Large intestine (tissue), 3 donors: ENCODE data around the gene DLGAP1. TPM values are rescaled to one million over a fixed set of nuclear protein-coding genes. Genes with fewer than 3 reads are reported as not detected.
"Not testable (repeated sequence)": the region's sequence is repeated elsewhere in the genome, so short reads cannot be mapped to it uniquely, and the experiment has no call there.

Experiments used
- DNase-seq, 2 donors: peaks; one replicate each; pipeline versions ENCODE4 v3.0.0 to v3.0.0-alpha.2; 2013
- H3K27ac ChIP-seq: one replicate; pipeline ENCODE4 v1.5.1; 2013; ENCODE audit warnings: low read length
- H3K27me3 ChIP-seq: 2 replicates; pipeline ENCODE4 v1.6.1; 2013; ENCODE audit warnings: low read length; ENCODE audit not compliant: control insufficient read depth, insufficient read depth
- H3K36me3 ChIP-seq: 2 replicates; pipeline ENCODE4 v1.6.1; 2013; ENCODE audit warnings: low read length; ENCODE audit not compliant: control insufficient read depth, insufficient read depth
- H3K4me1 ChIP-seq: one replicate; pipeline ENCODE4 v1.6.1; 2013; ENCODE audit warnings: low read length; ENCODE audit not compliant: control insufficient read depth, insufficient read depth
- H3K4me3 ChIP-seq: one replicate; pipeline ENCODE4 v1.5.1; 2013; ENCODE audit warnings: low read length
- H3K9me3 ChIP-seq: one replicate; pipeline ENCODE4 v1.6.1; 2013; ENCODE audit warnings: mild to moderate bottlenecking, low read depth, low read length, moderate library complexity; ENCODE audit not compliant: control insufficient read depth
- WGBS: methylation state at CpG from one replicate; pipeline ENCODE4 v1.1.5; 2013; ENCODE audit warnings: low lambda C conversion rate; ENCODE audit not compliant: insufficient coverage; 5-methylcytosine and 5-hydroxymethylcytosine counted together
- polyA plus RNA-seq: library from polyadenylated mRNA; unstranded; fragments of 120-200 nt; gene quantifications from one replicate; pipeline ENCODE4 v1.2.1, GENCODE V29; 2013

The DLGAP1 gene
- polyA plus RNA-seq, 1 donor = 0.69 TPM

DNA sequence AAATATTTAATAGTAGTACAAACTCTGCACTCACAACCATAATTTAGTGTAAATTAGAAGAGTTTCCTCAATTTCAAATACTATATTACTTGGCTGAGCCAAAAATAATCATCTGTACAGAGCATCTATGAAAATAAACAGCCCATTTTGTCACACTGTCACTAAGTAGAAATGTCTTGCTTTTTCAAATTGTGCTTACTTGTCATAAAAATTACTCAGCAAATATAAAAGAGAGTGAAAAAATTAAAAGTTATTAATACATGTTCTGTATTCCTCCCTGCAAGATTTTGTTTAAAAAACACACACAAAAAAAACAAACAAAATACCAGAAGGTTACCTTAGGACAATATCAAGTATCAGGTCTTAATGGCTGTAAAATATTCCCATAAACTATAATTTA, 155.7 kb downstream of the DLGAP1 start:
- no peaks in the 10 kb centered on the region for H3K4me1 ChIP-seq
- H3K27ac ChIP-seq = no peak overlapping the region
- no peaks in the 10 kb centered on the region for H3K36me3 ChIP-seq
- no peaks in the 10 kb centered on the region for H3K9me3 ChIP-seq
- no peak for DNase-seq
- no peak overlapping the region for H3K4me3 ChIP-seq
- no peaks in the 10 kb centered on the region for H3K27me3 ChIP-seq

- DNase-seq = no peak
- Histone ChIP-seq H3K27me3 (no peaks in the 10 kb centered on the region), H3K36me3 (no peaks in the 10 kb centered on the region), H3K9me3 (no peaks in the 10 kb centered on the region), H3K4me3 (no peak overlapping the region), H3K27ac (no peak overlapping the region), H3K4me1 (no peaks in the 10 kb centered on the region)
- no CpG with 5 or more reads among the region's 1 CpG for WGBS
Observed at GRCh38 chr18:4293337-4293736, 161.8 kb downstream of the DLGAP1 start.

DNA sequence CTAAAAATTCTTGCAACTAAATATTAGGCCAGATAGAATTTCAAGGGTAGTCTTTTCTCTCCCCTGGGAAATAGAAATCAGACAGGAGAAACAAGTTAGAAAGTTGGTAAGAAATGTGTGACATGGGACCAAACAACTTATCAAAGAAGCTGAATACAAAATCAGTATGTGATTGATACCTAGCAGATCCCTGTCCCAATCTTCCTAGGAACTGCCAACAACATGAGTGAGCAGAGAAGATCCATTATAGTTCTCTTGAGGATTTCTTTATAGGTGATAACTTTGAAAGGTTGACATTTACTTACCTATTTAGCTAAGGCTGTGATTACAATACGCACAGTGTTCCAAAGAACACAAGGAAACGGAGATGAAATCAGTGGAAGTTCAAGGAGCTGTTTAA, 162.4 kb downstream of the DLGAP1 start:
- no CpG with 5 or more reads among the region's 2 CpGs for WGBS
- no peak for DNase-seq
- H3K4me1 ChIP-seq = no peaks in the 10 kb centered on the region
- H3K27me3 ChIP-seq = no peaks in the 10 kb centered on the region
- H3K27ac ChIP-seq = no peak overlapping the region
- H3K36me3 ChIP-seq = no peaks in the 10 kb centered on the region
- no peaks in the 10 kb centered on the region for H3K9me3 ChIP-seq
- H3K4me3 ChIP-seq = no peak overlapping the region

DNA sequence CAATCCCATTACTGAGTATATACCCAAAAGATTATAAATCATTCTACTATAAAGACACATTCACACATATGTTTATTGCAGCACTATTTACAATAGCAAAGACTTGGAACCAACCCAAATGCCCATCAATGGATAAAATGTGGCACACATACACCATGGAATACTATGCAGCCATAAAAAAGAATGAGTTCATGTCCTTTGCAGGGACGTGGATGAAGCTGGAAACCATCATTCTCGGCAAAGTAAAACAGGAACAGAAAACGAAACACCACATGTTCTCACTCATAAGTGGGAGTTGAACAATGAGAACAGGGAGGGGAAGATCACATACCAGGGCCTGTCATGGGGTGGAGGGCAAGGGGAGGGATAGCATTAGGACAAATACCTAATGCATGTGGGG, 167.8 kb downstream of the DLGAP1 start:
- WGBS = no CpG with 5 or more reads among the region's 3 CpGs
- not testable (repeated sequence) for H3K27ac ChIP-seq, H3K9me3 ChIP-seq, H3K4me1 ChIP-seq, H3K27me3 ChIP-seq, H3K4me3 ChIP-seq, H3K36me3 ChIP-seq, DNase-seq

DNA sequence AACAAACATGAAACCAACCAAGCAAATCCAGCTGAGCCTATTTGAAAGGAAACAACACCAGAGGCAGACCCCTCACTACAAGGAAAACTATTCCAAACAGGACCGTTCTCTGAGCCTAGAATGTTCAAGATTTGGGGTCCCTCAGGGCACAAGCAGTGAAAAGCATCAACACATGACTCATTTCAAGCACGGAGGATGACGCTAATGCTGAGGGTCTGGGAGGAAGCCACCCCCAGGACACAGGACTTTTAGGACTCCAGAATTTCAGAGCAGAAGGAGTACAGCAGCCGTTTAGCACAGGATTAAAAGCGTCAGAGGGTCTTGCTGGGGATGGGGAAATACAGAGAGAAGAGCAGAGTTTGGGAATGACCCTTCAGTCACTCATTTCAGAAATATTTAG, 168.9 kb downstream of the DLGAP1 start:
- no peak overlapping the region for H3K27ac ChIP-seq
- no peaks in the 10 kb centered on the region for H3K36me3 ChIP-seq
- no peaks in the 10 kb centered on the region for H3K9me3 ChIP-seq
- no CpG with 5 or more reads among the region's 5 CpGs for WGBS
- H3K4me3 ChIP-seq = no peak overlapping the region
- H3K27me3 ChIP-seq = no peaks in the 10 kb centered on the region
- H3K4me1 ChIP-seq = no peaks in the 10 kb centered on the region
- DNase-seq = no peak

DNA sequence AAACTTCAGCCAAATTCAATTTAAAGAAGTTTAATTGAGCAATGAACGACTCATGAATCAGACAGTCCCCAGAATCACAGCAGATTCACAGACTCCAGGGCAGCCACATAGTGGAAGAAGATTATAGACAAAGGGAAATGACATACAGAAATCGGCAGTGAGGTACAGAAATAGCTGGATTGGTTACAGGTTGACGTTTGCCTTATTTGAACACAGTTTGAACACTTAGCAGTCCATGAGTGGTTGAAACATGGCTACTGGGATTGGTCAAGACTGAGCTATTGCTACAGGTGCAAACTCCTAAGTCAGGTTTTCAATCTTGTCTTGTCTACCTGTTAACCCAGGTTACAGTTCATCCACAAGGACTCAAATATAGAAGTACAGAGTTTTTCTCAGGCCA, 169.6 kb downstream of the DLGAP1 start:
- Histone ChIP-seq H3K27ac (no peak overlapping the region), H3K9me3 (no peaks in the 10 kb centered on the region), H3K4me1 (no peaks in the 10 kb centered on the region), H3K27me3 (no peaks in the 10 kb centered on the region), H3K4me3 (no peak overlapping the region), H3K36me3 (no peaks in the 10 kb centered on the region)
- no peak for DNase-seq
- 100% methylated on average over 1 of the region's 3 CpGs for WGBS

DNA sequence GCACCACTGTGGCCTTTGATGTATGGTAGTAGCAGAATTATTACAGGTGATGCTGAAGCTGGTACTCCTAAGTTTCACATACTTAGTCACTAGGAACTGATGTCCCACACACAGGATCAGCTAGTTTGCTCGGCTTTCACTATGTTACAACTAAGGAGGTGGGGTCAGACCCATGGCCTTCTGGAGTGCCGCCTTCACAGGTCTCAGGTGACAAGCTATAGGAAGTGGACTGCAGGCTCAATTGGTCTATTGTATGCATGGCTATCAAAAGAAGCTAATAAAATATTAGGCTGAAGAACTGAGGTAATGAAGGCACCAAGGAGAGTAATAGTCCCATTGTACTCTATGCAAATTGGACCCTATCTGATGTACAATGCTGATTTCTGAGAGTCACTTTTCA, 170.6 kb downstream of the DLGAP1 start:
- H3K4me1 ChIP-seq = no peaks in the 10 kb centered on the region
- WGBS = no CpG with 5 or more reads among the region's 2 CpGs
- no peak for DNase-seq
- H3K27ac ChIP-seq = no peak overlapping the region
- H3K9me3 ChIP-seq = no peaks in the 10 kb centered on the region
- H3K36me3 ChIP-seq = no peaks in the 10 kb centered on the region
- no peak overlapping the region for H3K4me3 ChIP-seq
- no peaks in the 10 kb centered on the region for H3K27me3 ChIP-seq

DNA sequence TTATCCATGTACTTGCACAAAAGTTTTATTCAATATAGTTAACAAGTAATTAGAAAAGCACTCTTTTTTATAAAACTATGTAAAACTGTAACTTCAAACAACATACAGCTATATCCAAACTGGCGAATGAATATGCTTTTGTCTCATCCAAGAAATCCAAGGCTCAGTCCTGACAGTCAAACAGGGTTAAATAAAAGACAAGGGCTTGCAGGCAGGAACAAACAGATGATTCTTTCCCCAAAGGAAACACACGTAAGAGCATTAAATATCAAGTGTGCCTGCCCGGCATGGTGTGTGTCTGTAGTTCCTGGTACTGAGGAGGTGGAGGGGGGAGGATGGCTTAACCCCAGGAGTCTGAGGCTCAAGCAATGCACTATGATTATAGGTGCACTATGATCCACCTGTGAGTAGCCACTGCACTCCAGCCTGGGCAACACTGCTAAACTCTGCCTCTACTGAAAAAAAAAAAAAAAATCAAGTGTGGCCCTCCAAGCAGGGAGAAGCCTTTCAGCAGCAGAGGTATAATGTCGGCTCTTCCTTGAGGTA, 171.3 kb downstream of the DLGAP1 start:
- WGBS = no CpG with 5 or more reads among the region's 4 CpGs
- H3K27me3 ChIP-seq = no peaks in the 10 kb centered on the region
- no peak overlapping the region for H3K27ac ChIP-seq
- H3K4me1 ChIP-seq = no peaks in the 10 kb centered on the region
- no peaks in the 10 kb centered on the region for H3K36me3 ChIP-seq
- DNase-seq = no peak
- no peak overlapping the region for H3K4me3 ChIP-seq
- H3K9me3 ChIP-seq = no peaks in the 10 kb centered on the region

DNA sequence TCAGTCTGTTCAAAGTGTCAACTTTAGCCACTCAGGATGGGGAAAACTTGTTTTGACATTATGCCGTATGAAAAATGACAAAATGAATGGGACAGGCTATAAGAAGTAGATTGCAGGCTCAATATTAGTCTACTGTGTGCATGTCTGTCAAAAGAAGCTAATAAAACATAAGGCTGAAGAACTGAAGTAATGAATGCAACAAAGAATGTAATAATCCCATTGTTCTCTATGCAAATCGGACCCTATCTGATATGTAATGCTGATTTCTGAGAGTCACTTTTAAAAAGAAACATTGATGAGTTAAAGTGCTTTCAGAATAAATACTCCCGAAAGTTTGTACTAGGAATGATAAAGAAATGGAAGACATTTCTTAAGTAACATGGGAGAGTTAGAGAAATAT, 172.2 kb downstream of the DLGAP1 start:
- WGBS = 43% methylated on average over 2 of the region's 3 CpGs

DNA sequence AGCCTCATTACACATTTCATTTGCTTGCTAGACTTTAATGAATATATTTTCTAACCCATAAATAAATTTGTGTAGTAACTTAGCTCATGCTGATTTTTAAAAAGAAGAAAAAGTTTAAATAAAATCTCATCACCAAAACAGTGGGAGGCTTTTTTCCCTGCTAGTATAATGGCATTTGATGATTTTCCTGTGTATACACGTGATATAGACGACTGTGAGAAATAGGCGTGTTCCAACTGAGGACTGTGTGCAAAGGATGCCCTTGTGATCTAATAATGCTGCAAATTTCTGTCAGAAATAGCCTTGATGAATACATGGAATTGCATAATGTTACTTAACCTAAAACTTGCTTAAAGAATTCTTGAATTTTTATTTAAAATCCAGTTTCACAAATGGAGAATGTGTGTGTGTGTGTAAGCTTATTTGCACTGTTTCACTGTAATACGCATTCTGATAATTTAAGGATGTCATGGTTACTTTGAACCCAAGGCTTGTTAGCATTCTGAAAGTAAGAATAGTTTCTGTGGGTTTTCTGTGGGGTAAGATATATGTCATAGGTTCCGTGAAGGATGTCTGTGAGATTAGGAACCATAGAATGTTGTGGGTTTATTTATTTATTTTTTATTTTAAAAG, 178.0 kb downstream of the DLGAP1 start:
- Histone ChIP-seq H3K4me1 (no peaks in the 10 kb centered on the region), H3K27me3 (no peaks in the 10 kb centered on the region), H3K9me3 (no peaks in the 10 kb centered on the region), H3K27ac (no peak overlapping the region), H3K4me3 (no peak overlapping the region), H3K36me3 (no peaks in the 10 kb centered on the region)
- no peak for DNase-seq
- 100% methylated on average over 1 of the region's 5 CpGs for WGBS

More for the DNA sequence above, 172.2 kb downstream of the DLGAP1 start:
- no peaks in the 10 kb centered on the region for H3K27me3 ChIP-seq
- H3K9me3 ChIP-seq = no peaks in the 10 kb centered on the region
- H3K4me1 ChIP-seq = no peaks in the 10 kb centered on the region
- no peak overlapping the region for H3K4me3 ChIP-seq
- no peak for DNase-seq
- H3K27ac ChIP-seq = no peak overlapping the region
- H3K36me3 ChIP-seq = no peaks in the 10 kb centered on the region

DNA sequence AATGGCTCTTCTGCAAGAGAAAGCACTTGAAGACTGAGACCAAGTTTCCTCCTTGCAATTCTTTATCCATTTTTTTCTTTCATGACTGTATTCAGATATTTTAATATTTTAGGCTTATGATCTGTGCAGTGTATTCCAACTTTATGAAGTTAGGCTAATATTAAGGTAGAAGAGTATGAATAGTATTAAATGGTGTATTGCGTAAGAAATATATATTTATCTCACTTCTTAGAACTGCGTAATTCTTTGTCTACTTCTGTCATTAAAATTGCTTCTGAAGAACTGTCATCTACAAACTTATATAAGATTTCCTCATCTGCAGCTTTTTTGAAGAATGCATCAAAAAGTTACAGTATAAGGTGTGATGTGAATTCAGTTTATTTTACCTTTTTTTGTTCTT, 183.2 kb downstream of the DLGAP1 start:
- Histone ChIP-seq H3K4me1 (no peaks in the 10 kb centered on the region), H3K4me3 (no peak overlapping the region), H3K27ac (no peak overlapping the region), H3K36me3 (no peaks in the 10 kb centered on the region), H3K9me3 (no peaks in the 10 kb centered on the region), H3K27me3 (no peaks in the 10 kb centered on the region)
- WGBS = 100% methylated on average over 1 of the region's 2 CpGs
- DNase-seq = no peak
